HG03342 (cell line): ENCODE results near the gene TPGS2.
"Not testable (repeated sequence)": the region's sequence is repeated elsewhere in the genome, so short reads cannot be mapped to it uniquely, and the experiment has no call there.

Experiments
- ATAC-seq: cut with Tn5 transposase; IDR thresholded peaks from one replicate; pipeline ENCODE4 v1.9.1; 2021; ENCODE audit warnings: mild to moderate bottlenecking, moderate library complexity; ENCODE audit not compliant: unreplicated experiment

Gene TPGS2

DNA sequence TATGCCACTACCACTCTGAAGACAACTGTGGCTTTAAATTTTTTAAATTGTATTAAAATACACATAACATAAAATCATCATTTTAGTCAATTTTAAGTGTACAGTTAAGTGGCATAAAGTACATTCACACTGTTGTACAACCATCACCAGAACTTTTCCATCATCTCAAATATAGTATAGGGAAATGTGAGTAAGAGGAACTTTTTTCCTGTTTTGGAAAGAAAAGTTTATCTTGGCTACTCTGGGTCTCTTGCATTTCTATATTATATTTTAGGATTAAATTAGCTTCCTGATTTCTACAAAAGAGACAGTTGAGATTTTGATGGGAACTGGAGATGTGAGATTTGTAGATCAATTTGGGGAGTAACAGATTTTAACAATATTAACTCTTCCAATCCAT is 3.3 kb downstream of the TPGS2 start:
- no peak for ATAC-seq

DNA sequence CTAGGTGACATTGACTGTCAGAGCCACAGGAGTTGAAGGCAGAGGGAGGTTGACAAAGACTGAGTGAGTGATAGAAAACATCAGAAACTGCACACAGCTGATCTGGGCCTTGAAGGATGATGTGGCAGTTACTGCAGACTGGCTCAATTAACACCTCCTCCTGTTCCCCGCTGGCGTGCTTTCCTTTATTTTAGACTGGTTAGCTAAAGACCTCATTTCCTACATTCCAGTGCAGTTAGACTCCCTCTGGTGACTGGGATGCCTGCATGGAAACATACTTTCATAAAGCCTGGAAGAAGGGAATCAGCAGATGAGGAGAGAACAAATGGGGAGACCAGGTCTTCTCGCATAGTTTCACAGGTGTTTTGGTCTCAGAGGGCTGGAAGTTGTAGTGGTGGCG is 7.1 kb downstream of the TPGS2 start:
- no peak for ATAC-seq

DNA sequence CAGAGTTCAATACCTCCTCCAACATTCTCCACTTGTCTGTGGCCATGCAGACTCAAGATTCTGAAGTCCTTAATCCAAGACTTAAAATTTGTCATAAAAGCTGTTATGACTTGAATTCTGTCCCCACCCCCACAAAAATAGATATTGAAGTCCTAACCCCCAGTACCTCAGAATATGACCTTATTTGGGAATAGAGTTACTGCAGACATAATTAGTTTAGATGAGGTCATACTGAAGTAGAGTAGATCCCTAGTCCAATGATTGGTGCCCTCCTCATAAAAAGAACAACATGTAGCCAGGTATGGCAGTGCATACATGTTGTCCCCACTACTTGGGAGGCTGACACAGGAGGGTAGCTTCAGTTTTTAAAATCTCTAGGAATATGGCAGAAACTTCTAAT is 9.2 kb downstream of the TPGS2 start:
- no peak for ATAC-seq

DNA sequence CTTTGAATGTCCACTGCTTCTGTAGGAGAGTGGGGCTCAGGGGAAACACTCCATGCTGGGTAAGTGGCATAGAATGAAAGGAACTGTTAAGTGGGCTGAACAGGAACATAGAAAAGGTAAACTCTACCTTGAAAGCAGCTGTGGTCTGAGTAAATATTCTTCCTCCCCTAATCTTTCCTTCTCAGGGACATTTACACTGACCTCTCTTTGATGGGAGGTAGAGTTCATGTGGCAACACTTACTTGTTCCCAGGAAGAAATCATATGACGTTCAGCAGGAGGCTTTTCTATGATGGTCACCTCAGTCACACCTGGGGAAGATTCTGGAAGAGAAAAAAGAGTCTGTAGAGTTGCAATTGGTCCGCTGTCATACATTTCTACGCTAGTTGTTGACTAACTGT is 10.2 kb downstream of the TPGS2 start:
- no peak for ATAC-seq

DNA sequence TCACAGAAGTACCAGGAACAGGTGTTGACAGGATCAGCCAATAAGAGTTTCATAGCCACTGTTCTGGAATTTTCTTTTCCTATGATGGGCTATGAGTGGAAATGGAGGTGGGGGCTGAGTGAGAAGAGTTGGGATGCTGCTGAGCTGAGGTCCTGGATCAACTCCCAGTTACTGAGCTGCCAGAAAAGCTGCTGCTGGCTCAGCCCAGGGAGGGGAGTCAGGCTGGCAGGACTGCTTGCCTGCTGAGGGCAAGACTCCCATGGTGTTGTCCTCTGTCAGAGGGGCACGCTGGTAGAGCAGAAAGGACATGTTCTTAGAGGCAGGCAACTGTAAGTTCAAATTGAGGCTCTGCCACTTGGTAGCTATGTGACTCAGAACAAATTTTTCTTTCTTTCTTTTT is 11.8 kb downstream of the TPGS2 start:
- ATAC-seq: no peak

DNA sequence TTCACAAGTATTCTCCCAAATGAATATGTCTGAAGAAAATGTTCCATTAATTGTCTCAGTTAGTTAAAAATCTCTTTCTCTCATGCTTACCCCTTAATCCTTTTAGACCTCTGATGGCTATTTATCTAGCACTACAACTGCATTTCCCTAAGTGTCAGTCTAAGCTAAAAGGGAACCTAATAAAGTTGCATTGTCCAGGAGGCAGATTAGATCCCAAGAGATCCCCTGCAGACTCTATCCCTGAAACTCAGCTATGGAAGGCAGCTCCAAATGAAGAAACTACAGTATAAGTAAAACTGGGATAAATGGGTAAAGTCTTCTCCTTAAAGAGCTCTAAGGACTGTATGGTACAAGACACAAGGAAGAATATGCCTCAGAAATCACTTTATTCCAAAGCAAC is 12.7 kb downstream of the TPGS2 start:
- not testable (repeated sequence) for ATAC-seq

DNA sequence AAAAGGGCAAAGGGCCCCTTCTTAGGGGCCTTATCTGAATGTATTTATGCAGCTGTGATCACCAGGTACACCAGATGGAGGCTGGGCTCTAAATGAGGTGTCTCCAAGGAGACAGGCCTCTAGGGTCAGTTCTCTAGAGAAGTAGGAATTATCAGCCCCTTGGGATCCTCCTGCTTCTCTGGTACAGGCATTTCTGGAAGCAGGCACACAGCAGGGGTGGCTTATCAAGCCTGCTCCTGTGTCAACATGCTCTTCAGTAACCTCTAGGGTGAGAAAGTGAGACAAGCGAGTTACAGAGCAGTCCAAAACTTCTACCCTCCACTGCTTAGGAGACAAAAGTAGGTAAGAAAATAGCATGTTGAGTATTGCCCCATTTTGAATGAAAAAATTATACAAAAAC is 13.8 kb downstream of the TPGS2 start:
- ATAC-seq: no peak

DNA sequence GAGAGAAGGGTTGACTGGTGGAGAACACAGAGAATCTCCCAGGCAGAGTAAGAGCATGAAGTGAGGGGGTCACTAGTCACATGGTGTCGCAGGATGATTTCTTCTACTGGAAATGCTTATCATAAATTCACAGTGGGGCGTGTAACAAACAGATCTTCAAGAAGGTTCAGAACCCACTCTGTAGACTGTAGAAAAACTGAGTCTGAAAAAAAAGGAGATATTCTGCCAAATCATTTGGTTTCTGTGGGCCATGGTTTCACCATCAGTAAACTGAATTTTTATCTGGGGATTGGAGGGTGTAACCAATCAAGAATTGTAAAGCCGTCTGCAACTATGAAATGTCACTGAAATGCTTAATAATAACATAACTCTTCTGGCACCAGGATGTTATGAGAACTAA is 15.0 kb downstream of the TPGS2 start:
- ATAC-seq: no peak

DNA sequence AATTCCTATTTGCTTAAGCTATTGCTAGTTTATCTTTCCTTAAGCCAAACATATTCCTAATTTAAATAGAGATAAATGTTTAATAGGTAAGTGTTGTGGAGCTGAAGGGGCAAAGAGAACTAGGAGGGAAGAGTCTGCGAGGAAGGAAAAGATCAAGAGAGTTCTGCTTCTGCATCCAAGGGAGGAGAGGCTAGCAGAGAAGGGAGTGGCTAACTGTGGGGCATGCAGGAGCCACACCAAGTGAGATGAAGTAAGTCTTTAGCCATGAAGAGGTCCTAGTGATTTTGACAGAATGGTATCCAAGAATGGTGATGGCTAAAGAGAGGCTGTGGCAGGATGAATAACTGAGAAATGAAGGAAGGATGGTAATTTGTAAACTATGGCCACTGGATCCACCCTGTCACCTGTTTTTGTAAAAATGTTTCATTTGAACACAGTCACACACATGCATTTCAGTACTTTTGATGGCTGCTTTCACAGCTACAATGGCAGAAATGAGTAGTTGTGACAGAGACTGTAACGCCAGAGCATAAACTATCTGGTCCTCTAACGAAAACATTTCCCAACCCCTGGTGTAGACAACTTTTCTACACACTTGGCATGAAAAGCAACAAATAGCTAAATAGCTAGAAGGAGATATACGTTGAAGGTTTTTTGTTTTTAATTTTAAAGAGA is 15.6 kb downstream of the TPGS2 start:
- no peak for ATAC-seq

DNA sequence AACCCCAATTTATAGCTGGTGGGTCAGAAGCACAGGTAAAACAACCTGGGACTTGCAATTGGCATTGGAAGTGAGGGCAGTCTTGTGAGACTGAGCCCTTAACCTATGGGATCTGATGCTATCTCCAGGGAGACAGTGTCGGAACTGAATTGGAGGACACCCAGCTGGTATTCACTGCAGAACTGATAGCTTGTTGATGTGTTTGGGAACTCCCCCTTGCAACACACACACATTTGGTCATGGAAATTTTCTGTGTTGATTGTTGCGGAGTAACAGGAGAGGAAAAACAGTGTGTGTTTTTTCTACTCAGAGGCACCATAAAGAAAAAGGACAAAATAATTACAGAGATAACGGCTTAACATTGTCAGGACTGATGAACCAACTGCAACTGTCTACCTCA is 16.1 kb downstream of the TPGS2 start:
- no peak for ATAC-seq

DNA sequence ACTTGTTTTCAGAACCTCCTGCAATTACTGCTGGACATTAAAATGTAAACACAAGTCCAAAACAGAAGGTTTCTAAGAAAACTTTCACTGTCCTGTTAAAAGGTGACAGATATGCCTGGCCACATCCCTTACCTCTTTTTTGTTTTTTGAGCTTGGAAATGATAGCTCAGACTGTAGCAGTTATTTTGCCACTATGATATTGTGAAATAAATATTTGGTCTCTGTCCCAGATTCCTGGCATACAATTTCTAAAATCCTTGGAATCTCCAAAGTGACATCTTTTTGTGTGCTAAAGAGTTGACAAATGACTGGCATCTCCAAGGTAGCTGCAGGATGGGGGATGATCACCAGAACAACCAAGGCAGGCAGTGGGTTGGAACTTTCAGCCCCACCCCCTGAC is 16.8 kb downstream of the TPGS2 start:
- ATAC-seq: no peak

DNA sequence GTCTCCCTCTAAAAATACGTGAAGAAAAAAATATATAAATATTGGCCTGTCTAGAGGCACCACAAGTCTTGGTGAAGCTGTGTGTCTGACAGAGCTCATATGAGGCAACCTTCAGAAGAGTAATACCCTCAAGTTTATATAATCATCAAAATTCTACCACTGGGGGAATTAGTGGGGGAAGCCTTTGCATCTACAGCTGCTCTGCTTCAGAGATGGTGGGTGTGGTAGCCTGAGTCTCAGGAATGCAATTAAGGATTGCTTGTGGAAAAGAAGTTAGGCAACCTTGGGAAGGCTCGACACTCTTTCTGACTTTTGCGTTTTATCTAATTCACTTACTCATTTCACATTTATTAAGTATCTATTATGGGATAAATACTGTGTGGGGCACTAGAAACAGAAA is 17.4 kb downstream of the TPGS2 start:
- no peak for ATAC-seq

DNA sequence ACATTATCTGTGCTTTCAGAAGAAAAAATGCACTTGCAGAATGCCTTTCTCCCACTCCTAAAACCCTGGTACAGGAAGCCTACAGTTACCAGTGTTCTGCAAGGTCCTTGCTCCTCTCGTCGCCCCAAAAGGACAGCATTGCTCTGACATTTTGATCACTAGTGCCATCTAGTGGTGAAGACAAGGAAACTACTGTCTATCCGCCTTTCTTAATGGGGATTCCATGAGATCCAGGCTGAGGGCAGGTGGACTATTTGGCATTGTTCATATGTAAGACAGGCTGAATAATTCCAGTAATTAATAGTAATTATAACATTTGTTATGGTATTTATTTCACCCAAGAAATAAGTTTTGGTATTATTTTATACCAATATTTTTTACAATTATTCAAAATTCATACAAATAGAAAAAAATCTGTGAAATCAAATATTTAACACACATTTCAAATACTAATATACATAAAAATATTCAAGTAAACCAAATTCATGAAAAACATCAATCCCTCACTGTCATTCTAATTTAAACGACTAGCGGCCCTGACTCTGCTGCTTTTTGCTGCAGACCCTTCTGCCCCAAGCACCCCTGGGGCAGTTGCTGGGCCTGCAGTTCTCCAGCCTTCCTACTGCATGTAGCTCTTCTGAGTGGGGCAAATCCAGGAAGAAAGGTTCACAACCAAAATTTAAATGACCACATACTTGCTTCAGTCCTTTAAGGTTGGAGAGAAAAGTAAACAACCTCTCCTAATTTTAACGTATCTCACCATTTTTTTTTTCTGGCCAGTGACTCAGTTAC is 19.0 kb downstream of the TPGS2 start:
- ATAC-seq: peak; percentile 100

DNA sequence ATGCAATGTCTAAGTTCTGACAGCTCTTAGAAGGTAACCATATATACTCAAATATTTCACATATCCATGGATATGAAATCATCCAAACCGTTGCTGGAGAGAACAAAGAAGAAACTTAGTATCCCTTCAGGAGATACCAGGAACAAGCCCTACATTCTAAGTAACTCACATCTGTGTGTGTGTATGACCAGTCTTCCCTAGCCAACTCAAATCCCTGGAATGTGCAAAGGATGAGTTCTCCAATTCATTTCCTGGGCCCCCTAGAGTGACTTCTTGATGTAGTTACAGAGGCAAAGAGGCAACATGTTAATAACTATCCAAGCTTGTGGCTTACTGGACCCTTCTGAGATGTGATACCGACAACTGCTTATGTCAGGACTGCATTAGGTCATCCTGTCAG is 20.1 kb downstream of the TPGS2 start:
- no peak for ATAC-seq

DNA sequence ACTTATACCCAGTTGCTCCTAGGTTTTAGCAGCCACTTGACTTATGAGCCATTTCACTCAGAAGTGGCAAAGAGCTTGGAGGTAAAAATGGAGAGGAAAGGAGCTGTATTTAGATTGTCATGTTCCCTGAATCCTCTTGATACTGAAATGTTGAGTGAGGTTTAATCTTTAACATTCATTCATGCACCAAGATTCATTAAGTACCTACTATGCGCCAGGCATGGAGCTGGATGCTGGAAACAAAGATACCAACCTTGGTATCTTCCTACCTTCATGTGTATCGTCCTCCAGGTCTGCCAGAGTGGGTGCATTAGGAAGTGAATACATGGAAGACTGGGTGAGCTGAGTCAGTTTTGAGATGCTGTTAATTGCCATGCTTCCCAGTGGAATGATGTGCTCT is 23.7 kb downstream of the TPGS2 start:
- ATAC-seq: no peak

DNA sequence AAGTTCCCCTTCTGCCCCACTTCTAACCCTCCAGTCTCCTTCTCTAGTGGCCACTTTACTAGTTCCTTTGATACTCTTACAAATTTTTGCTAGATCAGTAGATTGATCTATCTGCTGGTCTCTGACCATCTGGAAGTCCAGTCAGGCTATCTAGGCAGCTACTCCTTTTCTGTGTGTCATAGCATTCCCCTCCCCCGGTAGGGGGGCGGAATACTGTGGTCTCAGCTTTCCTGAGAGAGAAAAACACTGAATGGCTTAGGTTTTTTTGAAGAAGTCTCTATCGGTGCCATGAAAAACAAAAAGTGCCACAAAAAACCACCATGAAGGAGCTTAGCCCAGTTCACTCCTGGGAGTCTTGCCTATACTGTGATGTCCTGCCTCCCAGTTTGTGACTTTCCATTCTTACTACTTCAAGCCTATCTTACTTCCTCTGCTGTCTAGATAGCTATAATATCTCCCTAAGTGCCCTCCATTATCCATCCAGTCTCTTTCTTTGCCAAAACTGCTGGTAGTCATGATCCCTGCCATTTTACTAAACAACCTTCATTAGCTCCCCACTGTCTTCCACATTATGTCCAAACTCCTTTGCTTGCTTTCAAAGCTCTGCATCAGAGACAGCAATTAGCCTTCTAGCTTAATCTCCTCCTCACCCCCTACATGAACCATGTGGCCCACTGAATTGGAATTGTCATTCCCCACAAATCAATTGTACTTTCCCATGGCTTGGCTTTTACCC is 29.9 kb downstream of the TPGS2 start:
- no peak for ATAC-seq

DNA sequence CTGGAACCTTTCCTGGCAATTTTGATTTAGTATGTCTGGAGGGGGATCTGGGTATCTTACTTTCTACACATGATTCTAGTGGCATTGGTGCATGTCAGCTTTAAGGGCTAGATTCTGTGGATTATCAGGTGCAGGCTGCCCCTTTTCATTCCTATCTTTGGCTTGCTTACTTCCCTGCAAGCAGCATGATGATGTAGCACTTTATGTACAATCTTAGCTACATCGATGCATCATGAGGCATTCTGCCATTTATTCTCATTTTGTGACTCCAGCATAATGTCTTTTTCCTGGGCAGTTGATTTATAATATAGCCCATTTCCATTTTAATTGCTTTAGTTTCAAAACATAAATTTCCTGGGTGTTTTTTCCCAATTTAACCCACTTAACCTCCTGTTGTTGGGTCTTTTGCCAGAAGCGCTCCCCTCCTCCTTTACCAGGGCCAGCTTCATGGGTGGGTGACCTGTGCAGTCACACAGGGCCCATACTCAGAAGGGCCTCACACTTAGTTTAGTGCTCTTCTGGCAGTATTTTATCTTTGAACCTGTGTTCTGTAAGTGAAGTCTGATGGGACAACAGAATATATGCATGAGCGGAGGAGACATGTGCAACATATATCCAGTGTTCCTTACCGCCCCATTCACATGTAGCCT is 36.0 kb downstream of the TPGS2 start:
- ATAC-seq: no peak

DNA sequence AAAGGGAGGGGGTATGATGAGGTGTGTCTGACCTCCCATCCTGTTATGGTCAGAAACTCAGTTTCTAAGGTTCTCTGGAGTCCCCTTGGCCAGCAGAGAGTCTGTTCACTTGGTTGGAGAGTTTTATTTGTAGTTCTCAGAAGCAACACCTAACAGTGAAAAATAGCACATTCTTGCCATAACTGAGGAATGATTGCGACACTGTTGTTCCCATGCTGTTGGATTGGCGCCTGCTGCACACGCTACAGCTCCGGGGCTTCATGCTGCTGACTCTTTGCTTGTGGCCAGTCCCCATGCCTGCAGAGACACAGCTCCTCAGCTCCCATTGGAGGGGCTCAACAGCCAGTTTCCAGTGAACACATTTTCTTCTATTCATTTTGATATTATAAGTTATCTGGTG is 42.1 kb downstream of the TPGS2 start:
- ATAC-seq: no peak

DNA sequence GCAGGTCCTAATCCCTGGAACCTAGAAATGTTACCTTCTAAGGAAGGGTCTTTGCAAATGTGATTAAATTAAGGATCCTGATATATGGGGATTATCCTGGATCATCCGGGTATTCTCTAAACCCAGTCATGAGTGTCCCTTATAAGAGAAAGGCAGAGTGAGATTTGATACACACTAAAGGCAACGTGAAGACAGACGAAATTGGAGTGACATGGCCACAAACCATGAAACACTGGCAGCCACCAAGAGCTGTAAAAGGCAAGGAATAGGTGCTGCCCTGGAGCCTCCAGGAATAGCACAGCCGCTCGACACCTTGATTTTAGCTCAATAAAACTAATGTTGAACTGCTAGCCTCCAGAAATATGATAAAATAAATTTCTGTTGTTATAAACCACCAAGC is 45.0 kb downstream of the TPGS2 start:
- ATAC-seq: no peak

DNA sequence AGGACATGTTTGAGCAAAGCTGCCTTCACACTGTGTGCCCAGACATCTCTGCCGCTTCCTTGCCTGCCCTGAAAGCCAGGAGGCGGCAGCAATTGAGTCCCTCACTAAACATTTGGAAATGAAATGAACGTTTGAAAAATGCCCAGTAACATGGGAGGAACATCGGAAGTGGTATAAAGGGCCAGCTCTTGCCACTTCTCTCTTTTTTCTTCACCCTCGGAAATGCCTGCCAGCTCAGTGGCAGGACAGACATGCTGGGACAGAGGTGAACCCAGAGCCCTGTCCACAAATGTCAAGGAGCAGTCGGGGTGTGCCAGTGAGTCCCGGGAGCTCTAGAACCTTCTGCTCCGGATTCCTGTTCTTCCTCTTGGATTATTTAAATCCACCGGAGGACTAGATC is 46.1 kb downstream of the TPGS2 start:
- ATAC-seq: no peak

DNA sequence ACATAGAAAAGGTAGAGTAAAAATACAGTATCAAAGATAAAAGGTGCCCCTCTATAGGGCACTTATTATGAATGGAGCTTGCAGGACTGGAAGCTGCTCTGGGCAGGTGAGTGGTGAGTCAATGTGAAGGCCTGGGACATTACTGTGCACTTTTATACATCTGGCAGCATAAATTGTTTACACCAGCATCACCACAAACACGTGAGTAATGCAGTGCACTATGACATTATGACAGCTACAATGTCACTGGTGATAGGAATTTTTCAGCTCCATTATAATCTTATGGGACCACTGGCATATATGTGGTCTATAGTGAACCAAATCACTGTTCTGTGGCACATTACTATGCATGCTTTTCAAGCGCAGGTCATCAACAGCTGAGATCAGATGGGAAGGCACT is 48.1 kb downstream of the TPGS2 start:
- ATAC-seq: no peak

DNA sequence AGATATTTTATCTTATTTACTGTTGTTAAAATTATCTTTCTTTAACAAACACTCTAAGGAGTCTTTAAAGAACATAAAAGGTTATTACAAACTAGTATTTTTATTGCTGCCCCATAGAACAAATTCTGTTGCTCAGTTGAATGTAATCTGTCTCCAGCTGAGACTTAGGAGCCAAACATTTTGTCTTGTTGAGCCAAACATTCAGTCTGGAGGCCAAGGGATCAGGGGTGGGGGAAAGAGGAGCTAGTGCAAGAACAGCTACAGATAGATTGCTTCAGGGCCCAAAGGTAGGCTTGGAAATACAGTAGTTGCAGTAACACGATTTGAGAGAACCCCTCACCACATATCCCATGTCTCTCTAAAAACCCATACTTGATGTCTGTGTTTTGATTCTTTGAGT is 51.2 kb downstream of the TPGS2 start:
- ATAC-seq: no peak
